Stimulated activated CD4-positive, alpha-beta T cell treated with anti-CD3 and anti-CD28 coated beads, Interleukin-12 subunit alpha, Interleukin-12 subunit beta, amount 100 ng/mL, for 24 hours (primary cell): Measurements from ENCODE around the gene SEPTIN12.

Experiments
- DNase-seq, 2 experiments: peaks; one replicate each; pipeline ENCODE4 v3.0.0-alpha.2; 2020; ENCODE audit warnings: low read depth in 2 of 2

Gene SEPTIN12

GRCh38 chr16:4728676-4729075 is 59.5 kb downstream of the SEPTIN12 start:
- DNase-seq = no peak
